Measurements from ENCODE around the gene CLTC. TPM values are rescaled to one million over a fixed set of nuclear protein-coding genes. Genes with fewer than 3 reads are reported as not detected.

Gene CLTC
- total RNA-seq, 1 donor from 2014 or later: 314 TPM

DNA sequence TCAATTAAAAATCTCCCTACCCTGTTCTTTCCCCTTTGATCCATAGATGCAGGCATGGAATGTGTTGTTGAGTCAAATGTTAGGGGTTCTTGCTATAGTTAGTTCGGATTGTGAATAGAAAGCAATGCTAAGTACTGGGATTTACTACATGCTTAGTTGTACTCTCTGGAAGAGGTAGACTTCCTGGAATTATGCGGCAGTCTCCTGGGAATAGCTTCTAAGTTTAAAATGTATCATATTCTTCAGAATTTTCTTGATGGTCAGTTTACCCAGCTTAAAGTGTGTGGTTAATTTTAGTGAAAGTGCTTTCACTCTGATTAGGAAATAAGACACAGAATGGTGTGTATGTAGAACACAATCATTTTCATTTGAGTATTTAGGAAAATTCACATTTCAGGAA is 3.5 kb downstream of the CLTC start:
- peaks cover 1% of the 10 kb centered on the region for H3K36me3 Mint-ChIP-seq (ENCODE audit: low read depth)
- TF ChIP-seq, protein P1, sequence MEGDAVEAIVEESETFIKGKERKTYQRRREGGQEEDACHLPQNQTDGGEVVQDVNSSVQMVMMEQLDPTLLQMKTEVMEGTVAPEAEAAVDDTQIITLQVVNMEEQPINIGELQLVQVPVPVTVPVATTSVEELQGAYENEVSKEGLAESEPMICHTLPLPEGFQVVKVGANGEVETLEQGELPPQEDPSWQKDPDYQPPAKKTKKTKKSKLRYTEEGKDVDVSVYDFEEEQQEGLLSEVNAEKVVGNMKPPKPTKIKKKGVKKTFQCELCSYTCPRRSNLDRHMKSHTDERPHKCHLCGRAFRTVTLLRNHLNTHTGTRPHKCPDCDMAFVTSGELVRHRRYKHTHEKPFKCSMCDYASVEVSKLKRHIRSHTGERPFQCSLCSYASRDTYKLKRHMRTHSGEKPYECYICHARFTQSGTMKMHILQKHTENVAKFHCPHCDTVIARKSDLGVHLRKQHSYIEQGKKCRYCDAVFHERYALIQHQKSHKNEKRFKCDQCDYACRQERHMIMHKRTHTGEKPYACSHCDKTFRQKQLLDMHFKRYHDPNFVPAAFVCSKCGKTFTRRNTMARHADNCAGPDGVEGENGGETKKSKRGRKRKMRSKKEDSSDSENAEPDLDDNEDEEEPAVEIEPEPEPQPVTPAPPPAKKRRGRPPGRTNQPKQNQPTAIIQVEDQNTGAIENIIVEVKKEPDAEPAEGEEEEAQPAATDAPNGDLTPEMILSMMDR (IDR thresholded peaks at IDR 0.05): no peak
- peak overlapping the region; percentile 96 for H3K4me3 Mint-ChIP-seq (ENCODE audit: unreplicated experiment)
- peak overlapping the region; percentile 58 for H3K27ac Mint-ChIP-seq (ENCODE audit: unreplicated experiment)
- H3K9me3 Mint-ChIP-seq (ENCODE audit: low read depth): no peaks in the 10 kb centered on the region
- peaks cover 56% of the 10 kb centered on the region for H3K4me1 Mint-ChIP-seq (ENCODE audit: low read depth)
- no peaks in the 10 kb centered on the region for H3K27me3 Mint-ChIP-seq (ENCODE audit: low read depth)
- no peak for DNase-seq (ENCODE audit: low spot score)

DNA sequence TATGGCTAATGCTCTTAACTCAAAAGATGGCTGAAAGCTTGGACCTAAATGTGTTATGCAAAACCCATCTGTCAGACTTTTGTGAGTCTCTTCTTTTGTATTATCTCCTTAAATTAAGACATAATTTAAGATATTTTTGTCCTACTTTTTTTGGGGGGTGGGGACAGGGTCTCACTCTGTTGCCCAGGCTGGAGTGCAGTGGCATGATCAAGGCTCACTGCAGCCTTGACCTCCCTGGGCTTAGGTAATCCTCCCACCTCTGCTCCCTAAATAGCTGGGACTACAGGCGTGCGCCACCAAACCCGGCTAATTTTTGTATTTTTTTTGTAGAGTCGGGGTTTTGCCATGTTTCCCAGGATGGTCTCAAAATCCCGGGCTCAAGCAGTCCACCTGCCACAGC is 7.1 kb downstream of the CLTC start:
- TF ChIP-seq, protein P1 (IDR thresholded peaks at IDR 0.05): no peak
- Mint-ChIP-seq H3K36me3 (ENCODE audit: low read depth) (peaks cover 10% of the 10 kb centered on the region), H3K9me3 (ENCODE audit: low read depth) (no peaks in the 10 kb centered on the region), H3K27ac (ENCODE audit: unreplicated experiment) (no peak overlapping the region), H3K4me1 (ENCODE audit: low read depth) (peaks cover 70% of the 10 kb centered on the region), H3K4me3 (ENCODE audit: unreplicated experiment) (no peak overlapping the region), H3K27me3 (ENCODE audit: low read depth) (no peaks in the 10 kb centered on the region)
- no peak for DNase-seq (ENCODE audit: low spot score)

DNA sequence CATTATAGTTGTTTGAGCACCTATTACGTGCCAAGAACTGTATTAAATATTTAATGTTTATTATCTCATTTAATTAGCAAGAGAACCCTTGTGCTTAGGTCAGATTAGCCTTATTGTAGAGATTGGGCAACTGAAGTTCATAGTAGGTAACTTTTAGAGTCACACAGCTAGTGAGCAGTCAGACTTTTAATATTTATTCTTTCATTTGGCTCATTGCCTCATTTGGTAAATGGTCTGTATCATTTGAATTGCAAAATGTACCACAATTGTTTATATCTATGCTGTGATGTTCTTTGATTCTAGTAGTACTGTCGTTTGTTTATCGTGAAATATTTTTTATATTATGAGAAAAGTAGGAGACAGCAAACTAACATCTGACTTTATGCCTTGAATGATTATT is 7.6 kb downstream of the CLTC start:
- no peak overlapping the region for H3K4me3 Mint-ChIP-seq (ENCODE audit: unreplicated experiment)
- H3K36me3 Mint-ChIP-seq (ENCODE audit: low read depth): peaks cover 10% of the 10 kb centered on the region
- H3K4me1 Mint-ChIP-seq (ENCODE audit: low read depth): peaks cover 66% of the 10 kb centered on the region
- H3K27me3 Mint-ChIP-seq (ENCODE audit: low read depth): no peaks in the 10 kb centered on the region
- no peaks in the 10 kb centered on the region for H3K9me3 Mint-ChIP-seq (ENCODE audit: low read depth)
- TF ChIP-seq, protein P1 (IDR thresholded peaks at IDR 0.05): no peak
- no peak overlapping the region for H3K27ac Mint-ChIP-seq (ENCODE audit: unreplicated experiment)
- no peak for DNase-seq (ENCODE audit: low spot score)

DNA sequence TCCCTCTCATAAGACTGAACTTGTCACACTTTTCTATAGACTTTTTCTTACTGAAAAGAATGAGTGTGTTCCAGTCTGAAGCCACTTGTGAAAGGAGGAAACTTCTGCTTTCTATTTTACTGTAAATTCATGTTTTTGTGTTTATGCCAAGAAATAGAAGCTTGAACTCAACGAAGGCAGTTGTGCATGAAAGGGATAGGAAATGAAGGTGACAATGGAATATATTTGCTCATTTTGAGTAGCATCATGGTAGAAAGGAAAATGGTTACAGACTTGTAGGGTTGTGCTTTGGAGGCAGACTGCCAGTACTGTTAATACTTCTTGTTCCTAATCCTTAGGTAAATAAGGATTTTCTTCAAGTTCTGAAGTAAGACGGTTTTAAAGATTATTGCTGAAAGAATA is 8.1 kb downstream of the CLTC start:
- no peak for DNase-seq (ENCODE audit: low spot score)
- Mint-ChIP-seq H3K36me3 (ENCODE audit: low read depth) (peaks cover 10% of the 10 kb centered on the region), H3K27ac (ENCODE audit: unreplicated experiment) (peak overlapping the region; percentile 67), H3K4me3 (ENCODE audit: unreplicated experiment) (no peak overlapping the region), H3K4me1 (ENCODE audit: low read depth) (peaks cover 66% of the 10 kb centered on the region), H3K27me3 (ENCODE audit: low read depth) (no peaks in the 10 kb centered on the region), H3K9me3 (ENCODE audit: low read depth) (no peaks in the 10 kb centered on the region)
- TF ChIP-seq, protein P1 (IDR thresholded peaks at IDR 0.05): no peak

DNA sequence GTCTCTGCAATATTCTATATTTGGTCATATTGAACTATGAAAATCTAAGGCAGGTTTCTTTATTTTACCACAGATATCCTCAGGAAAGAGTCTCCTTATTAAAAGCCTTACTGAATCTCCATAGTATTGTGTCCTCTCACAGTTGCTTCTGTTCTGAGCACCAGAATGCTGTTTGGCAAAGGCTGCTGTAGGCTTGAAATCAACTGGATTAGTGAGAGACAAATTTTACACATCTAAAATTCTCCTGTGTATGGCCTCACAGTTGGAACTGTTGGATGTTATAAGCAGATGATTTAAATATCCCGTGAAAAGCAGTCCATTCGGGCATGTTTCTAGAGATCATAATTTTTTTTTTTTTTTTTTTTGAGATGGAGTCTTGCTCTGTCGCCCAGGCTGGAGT is 9.5 kb downstream of the CLTC start:
- H3K36me3 Mint-ChIP-seq (ENCODE audit: low read depth): peaks cover 10% of the 10 kb centered on the region
- TF ChIP-seq, protein P1 (IDR thresholded peaks at IDR 0.05): no peak
- H3K27me3 Mint-ChIP-seq (ENCODE audit: low read depth): no peaks in the 10 kb centered on the region
- no peak for DNase-seq (ENCODE audit: low spot score)
- H3K9me3 Mint-ChIP-seq (ENCODE audit: low read depth): no peaks in the 10 kb centered on the region
- H3K4me3 Mint-ChIP-seq (ENCODE audit: unreplicated experiment): no peak overlapping the region
- peaks cover 67% of the 10 kb centered on the region for H3K4me1 Mint-ChIP-seq (ENCODE audit: low read depth)
- H3K27ac Mint-ChIP-seq (ENCODE audit: unreplicated experiment): no peak overlapping the region
